NCI-H510A treated with DMSO at 0.1 percent for 48 hours (cell line): ENCODE measurements around the gene ULK3.

ENCODE experiments used
- DNase-seq: peaks from one replicate; lab custom pipeline; 2025; lab: John Stamatoyannopoulos, UW

The ULK3 gene

DNA sequence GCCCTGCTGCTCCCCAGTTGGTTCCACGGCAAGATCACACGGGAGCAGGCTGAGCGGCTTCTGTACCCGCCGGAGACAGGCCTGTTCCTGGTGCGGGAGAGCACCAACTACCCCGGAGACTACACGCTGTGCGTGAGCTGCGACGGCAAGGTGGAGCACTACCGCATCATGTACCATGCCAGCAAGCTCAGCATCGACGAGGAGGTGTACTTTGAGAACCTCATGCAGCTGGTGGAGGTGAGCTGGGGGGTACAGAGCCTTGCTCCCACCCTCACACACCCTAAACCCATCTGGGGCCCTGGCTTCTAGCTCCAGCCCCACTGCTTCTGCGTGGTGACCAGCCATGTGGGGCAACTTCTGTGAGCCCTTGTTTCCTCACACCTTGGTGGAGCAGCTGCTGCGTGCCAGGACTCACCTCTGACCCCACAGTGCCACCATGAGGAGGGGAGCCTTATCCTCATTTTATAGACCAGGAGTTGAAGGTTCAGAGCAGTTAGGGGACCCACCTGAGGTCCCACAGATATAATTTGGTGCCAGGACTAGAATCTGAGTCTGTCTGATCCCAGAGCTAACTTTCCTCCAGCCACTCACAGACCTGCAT lies 43.6 kb downstream of the ULK3 start:
- no peak for DNase-seq

DNA sequence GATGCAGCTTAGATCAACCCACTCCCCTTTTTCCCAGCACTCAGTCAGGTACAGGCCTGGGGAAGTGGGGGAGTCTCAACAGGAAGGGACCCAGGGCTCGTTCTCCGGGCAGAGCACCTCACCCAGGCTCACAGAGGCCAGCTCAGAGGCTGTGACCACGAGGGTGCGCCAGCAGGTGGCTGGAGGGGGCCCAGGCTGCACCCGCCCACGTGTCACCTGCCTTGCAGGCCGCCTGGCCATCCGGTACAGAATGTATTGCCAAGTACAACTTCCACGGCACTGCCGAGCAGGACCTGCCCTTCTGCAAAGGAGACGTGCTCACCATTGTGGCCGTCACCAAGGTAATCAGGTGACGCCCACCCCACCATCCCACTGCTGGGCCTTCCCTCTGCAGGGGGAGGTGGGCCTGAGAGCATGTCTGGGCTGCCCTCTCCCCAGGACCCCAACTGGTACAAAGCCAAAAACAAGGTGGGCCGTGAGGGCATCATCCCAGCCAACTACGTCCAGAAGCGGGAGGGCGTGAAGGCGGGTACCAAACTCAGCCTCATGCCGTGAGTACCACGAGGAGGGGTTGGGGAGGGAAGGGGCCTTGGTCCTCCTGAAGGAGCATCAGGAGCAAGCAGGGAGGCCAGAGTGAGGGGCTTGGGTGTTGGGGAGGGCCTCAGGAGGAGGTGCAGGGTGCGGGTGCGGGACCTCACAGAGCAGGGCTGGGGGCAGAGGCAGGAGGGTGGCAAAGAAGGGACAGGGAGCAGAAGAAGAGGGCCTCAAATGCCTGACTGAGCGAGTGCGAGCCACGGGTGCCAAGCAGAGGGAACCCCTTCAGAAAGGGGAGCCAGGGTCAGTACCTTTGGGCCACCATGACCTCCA lies 44.3 kb downstream of the ULK3 start:
- DNase-seq, result no peak

- no peak for DNase-seq
These were observed 46.9 kb downstream of the ULK3 start for GRCh38 chr15:74795966-74796625.

GRCh38 chr15:74794970-74795349 lies 48.0 kb downstream of the ULK3 start:
- DNase-seq, result no peak

DNA sequence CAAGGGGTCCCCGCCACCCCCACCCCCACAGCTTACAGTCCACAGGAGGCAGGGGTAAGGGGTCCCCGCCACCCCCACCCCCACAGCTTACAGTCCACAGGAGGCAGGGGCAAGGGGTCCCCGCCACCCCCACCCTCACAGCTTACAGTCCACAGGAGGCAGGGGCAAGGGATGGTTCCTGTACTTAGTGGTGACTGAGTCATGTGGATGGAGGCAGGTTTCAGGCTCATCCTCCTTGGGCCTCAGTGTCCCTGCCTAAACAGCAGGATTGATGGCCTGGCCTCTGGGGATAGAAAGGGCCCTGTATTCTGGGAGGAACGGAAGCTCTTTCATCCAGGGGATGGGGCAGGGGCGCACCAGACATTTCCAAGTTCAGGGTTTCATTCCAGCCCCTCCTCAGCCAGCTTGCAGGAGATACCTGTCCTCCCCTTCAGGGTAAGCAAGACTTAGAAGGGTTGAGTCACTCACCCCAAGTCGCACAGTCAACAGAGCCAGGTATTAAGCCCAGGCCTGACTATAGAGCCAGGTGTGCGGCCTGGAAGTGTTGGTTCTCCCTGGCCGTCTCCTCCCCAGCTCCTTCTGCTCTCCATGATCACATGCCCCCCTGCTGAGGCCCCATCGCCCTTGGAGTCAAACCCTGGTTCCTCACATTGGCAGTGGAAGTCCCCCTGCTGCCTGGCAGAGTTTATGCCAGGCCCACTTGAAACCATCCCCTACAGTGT lies 48.5 kb downstream of the ULK3 start:
- DNase-seq, result no peak

DNA sequence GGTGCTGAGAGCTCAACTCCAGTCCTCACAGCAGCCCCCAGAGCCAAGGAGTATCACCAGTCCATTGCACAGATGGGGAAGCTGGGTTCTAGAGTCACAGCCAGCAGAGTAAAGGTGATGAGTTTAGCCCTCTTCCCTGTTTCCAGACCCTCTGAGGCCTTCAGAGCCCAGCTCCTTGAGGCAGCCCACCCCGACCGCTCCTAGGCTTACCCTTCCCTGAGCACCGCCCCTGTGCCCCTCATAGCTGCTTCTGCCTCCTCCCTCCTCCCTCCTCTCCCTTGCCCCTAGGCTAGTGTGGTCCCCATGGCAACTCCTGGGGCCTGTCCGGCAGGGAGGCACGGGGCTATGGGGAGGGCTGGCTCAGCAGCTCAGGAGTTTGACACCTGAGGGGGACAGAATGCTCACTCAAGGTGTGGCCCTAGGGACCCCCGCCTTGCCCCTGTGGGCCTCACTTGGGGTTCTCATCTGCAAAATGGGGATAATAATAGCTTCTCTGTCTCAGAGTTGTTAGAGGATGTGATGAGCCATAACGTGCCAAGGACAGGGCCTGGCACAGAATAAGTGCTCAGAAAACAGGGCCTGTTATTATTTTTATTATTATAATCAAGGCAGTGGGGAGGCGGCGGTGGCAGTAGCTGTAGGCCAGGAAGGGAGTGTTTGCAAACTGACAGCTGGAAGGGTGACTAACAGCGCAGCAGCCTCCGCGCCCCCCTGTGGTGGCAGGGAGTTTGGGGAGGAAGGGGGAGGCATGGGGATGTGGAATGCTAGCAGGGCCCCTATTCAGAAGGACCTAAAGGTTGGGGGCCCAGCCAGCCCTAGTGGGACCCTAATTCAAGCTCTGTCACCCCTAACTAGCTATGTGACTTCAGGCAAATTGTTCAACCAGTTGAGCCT lies 49.6 kb downstream of the ULK3 start:
- no peak for DNase-seq

GRCh38 chr15:74792227-74793016 lies 50.5 kb downstream of the ULK3 start:
- no peak for DNase-seq

DNA sequence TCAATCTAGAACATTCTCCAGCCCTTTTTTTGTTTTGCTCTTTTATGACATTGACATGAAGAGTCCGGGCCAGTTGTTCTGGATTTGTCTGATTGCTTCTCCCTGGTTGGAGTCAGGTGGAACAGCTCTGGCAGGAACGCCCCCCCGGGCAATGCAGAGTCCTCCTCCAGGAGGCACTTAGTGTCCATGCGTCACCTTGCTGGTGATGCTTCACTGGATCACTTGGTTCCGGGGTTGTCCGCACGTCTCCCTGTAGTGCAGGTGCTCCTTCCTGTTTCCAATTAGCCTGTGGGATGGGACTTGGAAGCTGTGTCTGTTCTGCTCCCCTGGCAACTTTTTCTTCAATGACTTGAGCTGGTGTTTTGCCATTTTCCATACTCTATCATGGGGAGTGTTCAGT lies 51.3 kb downstream of the ULK3 start:
- DNase-seq, result no peak

- DNase-seq, result no peak
These were observed 51.9 kb downstream of the ULK3 start for GRCh38 chr15:74791007-74791406.

DNA sequence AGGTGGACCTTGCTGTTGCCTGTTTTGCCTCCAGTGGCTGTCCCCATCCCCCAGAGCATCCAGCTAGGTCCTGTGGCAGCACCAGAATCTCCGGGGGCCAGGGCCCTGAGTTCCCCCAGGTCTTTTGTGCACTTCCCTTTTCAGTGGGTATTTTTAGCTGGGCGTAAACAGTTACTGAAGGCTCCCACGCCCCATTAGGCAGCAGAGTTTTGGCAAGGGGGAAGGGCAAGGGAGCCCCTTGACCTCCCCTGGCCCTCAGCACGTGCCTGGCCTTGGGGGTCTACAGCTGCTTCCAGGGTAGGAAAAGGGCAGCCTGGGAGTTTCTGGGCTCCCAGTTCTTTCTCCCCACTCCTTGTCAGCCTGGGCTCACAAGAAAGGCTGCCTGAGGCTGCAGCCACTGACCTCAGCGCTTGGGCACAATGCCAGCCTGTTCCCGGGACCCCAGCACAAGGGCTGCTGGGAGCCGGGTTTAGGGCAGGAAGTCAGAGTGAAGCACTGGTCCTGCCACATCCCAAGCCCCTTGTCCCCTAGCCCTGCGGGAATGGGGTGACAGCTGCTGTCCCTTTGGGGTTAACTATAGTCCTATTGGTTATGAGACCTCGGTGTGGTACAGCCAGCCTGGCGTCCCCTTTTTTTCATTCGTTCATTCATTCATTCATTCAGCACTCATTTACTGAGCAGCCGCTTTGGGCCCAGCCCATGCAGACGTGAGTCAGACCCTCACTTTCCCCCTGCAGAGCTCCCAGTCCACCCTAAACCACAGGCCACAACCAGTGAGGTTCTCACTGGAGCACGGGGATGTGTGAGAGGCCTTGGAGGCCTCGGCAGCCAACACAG lies 52.7 kb downstream of the ULK3 start:
- no peak for DNase-seq

DNA sequence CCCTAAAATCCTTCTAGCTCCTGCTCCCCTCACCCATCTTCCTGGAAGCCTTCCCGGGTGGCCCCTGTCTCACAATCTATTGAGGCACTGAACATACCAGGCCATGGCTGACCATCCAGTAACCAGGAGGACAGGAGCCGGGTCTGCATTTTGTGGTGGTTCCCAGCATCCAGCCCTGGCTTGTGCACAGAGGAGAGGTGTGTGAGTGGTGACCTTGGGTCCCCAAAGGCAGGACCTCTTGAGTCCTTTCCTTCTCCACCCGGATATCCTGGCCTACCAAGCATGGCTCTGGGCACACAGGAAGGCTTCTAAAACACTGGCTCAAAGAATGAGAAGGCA lies 53.2 kb downstream of the ULK3 start:
- DNase-seq, result no peak

- DNase-seq, result no peak
These were observed 53.8 kb downstream of the ULK3 start for GRCh38 chr15:74789171-74789631.

GRCh38 chr15:74788683-74789151 lies 54.2 kb downstream of the ULK3 start:
- no peak for DNase-seq

DNA sequence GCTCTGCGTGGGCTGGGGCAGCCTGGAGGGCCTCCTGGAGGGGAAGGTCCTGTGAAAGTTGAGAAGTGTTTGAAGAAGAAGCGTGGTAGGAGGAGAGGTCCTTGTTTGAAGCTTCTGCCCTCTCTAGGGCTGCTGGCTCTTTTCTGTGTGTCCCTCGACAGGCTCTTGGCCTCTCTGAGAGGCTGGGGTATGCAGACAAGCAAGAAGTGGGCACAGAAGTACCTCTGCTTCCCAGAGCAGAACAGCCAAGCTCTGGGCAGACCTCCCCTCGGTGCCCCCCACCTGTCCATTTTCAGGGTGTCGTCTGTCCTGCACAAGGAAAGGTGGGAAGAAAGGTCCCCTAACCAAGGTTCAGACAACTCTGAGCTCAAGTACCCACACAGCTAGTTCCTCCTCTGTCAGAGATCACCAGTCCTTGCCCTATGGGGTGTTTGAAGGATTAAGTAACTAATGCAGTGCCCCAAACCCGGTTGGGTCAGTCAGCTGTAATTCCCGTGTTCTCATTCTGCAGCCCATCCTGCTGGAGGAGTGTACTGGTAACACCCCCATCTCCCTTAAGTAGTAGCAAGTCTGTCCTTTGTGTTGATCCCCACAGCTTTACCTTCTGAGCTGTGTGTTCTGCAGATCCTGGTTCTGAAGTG lies 54.8 kb downstream of the ULK3 start:
- DNase-seq, result no peak

DNA sequence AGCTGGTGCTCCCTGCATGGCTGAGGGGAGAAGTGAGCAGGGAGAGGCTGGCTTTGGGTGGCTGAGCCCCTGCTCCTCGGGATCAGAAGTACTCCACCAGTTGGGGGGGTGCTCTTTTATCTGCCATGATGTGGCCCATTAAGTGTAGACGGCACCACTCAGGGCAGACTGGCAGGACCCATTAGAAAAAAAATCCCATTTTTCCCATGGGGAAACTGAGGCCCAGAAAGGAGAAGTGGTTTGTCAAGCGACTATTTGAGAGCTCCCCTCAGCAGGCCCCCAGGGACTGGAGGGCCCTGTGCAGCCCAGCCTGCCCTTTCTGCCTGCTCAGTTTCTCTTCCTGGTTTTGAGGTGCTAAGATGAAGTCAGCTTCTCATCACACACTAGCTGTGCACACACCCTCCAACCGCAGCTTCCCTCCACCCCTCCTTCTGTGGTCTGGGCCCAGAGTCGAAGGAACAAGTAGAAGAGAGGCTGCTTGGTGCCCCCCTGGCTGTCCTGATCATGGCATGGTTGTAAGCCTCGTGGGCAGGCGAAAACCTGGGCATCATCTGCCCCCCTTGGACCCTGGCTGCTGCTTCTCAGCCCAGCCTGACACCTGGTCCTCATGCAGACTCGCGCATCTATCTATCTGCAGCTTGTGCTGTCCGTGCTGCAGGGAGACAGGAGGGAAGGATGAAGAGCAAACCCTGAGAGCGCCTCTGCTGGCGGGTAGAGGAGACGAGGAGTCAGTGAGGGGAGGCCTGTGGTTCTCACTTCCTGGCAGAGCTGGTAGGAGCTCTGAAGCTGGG lies 55.5 kb downstream of the ULK3 start:
- peak; percentile 24 for DNase-seq

- DNase-seq, result no peak
These were observed 56.3 kb downstream of the ULK3 start for GRCh38 chr15:74786551-74787165.
